GM19025 (cell line): Measurements from ENCODE around the gene ACSL1.
"Not testable (repeated sequence)": the region's sequence is repeated elsewhere in the genome, so short reads cannot be mapped to it uniquely, and the experiment has no call there.

Experiments
- ATAC-seq: cut with Tn5 transposase; IDR thresholded peaks from one replicate; pipeline ENCODE4 v1.9.1; 2021; ENCODE audit warnings: mild to moderate bottlenecking, low read depth, moderate library complexity; ENCODE audit not compliant: unreplicated experiment

The ACSL1 gene

GRCh38 chr4:184844742-184845141 is 19.0 kb upstream of the ACSL1 start:
- ATAC-seq: no peak

DNA sequence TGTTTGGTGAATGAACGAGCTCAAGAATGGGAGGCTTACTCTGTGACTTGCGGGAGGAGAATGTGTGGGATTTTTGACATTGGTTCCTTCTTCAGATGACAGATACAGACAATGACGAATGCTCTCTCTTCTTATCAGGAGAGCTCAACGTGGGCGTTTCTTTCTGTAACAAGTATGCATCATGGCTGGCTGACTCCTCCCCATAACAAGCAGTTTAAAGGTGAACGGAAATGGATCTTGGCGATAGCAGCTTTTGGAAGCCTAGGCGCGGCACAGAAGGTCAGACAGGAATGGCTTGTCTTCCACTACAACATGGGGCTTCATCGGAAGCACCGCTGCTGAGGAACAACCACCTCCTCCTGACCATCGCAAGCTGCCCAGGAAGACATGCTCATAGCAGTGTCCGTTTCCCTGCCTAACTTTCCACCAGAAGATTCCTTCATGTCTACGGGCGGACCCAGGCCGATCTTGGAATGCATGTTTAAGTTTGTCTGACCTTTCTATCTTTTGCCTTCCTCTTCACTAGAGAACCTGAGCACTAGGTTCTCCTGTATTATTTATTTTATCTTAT is 18.3 kb upstream of the ACSL1 start:
- ATAC-seq: no peak

- ATAC-seq: not testable (repeated sequence)
These were observed 13.3 kb upstream of the ACSL1 start for GRCh38 chr4:184839075-184839399.

- no peak for ATAC-seq
These were observed 12.7 kb upstream of the ACSL1 start for GRCh38 chr4:184838249-184839074.

GRCh38 chr4:184836613-184837012 is 10.8 kb upstream of the ACSL1 start:
- no peak for ATAC-seq

DNA sequence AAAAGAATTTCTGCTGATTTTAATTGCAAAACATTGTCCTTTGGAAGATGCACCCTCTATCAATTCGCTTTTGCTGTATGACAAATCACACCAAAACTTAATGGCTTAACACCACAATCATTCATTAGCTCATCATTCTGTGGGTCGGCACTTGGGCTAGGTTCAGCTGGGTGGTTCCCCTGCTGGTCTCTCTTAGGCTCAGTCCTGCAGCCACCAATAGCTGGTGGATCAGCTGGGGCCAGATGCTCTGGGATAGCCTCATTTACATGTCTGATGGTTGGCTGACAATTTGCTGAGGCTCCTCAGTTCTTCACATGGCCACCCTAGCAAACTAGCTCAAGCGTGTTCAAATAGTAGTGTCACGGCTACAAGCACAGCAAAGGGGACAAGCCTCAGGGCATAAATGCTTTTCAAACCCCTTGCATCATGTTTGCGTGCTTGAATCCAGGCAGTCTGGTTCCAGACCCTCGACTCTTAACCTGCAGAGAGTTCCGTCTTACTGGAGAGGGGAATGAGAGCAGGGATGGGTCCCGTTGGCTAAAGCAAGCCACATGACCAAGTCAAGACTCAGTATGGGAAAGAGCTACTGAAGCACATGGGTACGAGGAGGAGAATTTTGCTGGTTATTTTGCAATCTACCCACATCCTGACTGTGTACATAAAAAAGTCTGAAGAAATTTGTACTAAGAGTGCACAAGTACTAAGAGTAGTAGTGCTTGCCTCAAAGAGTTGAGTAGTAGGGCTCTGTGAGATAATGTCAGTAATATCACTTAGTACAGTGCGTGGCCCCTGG is 7.5 kb upstream of the ACSL1 start:
- no peak for ATAC-seq

DNA sequence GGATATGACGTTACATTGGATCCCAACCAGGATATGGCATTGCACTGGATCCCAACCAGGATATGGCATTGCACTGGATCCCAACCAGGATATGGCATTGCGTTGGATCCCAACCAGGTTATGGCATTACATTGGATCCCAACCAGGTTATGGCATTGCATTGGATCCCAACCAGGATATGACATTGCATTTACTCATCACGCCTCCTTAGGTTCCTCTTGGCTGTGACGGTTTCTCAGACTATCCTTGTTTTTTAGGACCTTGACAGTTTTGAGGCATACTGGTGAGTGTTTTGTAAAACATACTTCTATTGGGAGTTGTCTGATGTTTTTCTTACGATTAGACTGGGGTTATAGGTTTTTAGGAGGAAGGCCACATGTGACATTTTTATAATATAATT is 5.4 kb upstream of the ACSL1 start:
- no peak for ATAC-seq

- no peak for ATAC-seq
These were observed 1.0 kb upstream of the ACSL1 start for GRCh38 chr4:184826691-184827270.

DNA sequence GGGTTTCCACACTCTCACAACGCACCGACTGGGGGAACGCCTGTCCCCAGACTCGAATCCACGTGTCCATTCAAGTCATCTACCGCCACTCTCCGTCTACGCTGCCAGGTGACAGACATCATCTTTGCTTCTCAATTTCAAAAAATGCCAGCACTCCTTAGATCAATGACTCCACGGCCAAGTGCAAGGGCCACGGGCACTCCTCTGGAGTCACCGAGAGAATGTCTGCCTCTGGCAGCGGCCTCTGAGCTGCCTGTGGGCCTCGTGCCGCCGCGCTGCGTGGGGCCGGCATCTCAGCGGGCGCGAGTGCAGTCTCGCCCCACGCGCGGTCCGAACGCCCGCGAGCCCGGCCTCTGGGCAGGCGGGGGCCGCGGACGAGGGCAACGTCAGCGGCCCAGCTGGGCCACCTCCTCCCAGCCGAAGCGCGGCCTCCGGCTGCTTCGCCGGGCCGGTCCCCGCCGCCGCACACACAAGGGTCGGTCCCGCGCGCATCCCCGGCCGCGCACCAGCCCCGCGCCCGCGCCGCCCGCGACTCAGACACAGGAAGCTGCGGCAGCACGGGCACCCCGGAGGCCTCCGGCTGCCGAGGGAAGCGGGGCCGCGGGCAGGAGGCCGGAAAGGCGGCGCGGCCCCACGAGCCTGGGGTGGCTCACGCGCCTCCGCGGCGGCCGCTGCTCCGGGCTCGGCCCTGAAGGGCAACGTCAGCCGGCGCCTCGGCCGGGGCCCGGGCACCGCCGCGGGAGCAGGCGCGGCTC is 450 bp downstream of the ACSL1 start:
- ATAC-seq: peak; percentile 27

DNA sequence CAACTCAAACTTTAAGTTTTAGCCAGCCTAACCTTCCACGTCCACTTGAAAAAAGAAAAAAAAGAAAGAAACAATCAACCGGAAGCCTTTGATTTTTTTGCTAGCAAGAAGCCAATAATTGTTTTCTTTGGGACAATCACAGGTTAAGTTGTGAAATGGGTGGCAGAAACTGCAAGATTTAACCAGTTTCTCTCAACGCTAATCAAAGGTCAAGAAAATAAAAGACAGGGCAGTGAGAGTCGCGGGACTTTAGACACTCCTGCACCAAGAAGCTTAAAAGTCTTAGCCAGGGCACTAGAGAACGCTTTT is 1.0 kb downstream of the ACSL1 start:
- no peak for ATAC-seq

DNA sequence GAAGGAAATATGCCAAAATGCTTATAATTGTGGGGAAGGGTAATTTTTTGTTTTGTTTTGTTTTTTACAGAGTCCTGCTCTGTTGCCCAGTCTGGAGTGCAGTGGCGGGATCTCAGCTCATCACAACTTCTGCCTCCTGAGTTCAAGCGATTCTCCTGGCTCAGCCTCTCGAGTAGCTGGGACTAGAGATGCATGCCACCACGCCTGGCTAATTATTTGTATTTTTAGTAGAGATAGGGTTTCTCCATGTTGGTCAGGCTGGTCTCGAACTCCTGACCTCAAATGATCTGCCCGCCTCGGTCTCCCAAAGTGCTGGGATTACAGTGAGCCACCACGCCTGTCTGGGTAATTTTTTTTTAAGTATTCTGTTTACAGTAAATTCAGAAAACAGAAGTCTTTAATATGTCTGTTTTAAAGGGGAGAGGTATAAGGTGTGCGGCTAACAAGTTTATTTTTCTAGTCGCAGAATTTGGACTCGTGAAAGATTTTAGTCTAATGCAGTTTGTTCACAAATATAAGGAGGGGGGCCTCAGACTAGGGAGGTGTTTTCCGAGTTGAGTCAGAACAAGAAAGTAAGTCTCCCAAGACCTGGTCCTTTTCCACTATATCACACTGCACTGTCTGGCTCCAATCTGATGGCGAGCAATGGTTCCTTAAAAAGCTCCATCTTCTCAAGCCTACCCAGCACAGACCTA is 1.5 kb downstream of the ACSL1 start:
- no peak for ATAC-seq

- ATAC-seq: no peak
These were observed 2.8 kb downstream of the ACSL1 start for GRCh38 chr4:184823014-184823413.

- ATAC-seq: no peak
These were observed 3.4 kb downstream of the ACSL1 start for GRCh38 chr4:184822356-184822755.

DNA sequence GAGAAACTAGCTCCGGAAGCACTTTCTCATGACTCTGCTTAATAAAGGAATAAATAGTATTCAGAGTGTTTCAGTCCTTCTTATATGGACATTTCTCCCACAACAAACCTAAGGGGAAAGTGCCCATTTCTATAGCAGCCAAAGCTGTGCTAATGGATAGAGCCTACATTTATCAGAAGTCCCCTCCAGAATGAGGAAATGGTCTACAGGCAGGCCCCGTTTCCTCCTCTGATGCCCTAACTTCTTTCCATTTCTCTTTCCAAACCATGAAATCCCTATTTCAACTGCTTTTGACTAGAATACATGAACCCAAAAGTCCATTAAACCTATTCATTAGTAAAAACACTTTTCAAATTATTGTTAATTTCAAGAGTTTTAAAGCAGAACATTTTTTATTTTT is 4.5 kb downstream of the ACSL1 start:
- no peak for ATAC-seq

DNA sequence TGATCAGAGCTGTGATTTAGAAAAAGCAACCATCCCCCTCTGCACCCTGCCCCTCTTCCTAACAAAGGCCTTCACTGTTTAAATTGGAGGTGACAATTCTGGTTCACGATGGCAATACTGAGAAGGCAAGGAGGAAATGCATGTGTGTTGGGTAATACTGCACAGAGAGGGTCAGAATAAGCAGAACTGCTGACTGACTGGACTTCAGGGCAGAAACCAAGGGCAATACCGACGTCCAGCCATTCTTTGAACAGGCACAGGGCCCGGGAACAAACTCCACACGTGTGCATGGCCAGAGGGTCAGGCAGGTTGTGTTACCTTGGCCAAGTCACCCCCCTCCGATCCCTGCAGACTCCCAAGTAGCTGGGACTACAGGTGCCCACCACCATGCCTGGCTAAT is 6.0 kb downstream of the ACSL1 start:
- no peak for ATAC-seq

GRCh38 chr4:184818216-184818564 is 7.6 kb downstream of the ACSL1 start:
- peak; percentile 41 for ATAC-seq

DNA sequence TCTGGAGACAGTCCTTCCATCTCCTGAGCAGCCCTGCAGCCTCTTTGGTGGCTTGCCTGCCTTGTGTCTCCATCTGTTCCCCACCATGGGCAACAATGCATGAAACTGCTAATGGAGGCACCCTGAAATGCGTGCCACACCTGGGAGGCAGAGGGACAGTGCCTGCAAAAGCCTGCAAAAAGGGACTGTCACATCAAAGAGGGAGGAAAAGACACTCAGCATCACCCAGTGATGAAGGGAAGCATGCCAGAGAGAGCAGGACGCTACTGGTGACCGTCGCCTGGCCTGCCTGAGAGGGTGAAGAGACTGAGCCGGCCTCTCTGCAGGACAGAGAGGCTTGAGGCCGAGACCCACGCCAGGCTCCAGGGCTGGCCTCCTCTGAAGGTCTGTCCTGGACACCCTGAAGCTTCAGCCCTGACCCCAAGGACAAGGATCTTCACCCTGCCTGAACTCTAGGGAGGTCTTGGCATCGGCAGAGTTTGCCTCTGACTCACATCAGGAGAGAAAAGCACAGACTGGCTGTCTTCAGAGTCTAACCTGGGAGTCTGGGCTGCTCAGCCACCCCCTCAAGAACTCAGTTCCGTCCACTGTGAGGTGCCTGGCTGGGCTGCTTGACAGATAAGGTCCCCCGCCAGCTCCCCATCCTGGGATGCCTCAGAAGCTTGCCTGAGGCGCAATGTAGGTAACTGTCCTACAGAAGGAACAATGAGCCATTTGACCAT is 8.1 kb downstream of the ACSL1 start:
- peak; percentile 4 for ATAC-seq

- ATAC-seq: no peak
These were observed 8.8 kb downstream of the ACSL1 start for GRCh38 chr4:184816962-184817361.

GRCh38 chr4:184815046-184815877 is 10.5 kb downstream of the ACSL1 start:
- peak; percentile 65 for ATAC-seq
